H54 (cell line): ENCODE data around the gene AMPD3.

ENCODE experiments used
- DNase-seq: peaks from one replicate; pipeline ENCODE4 v3.0.0; 2011; ENCODE audit warnings: low spot score, mixed read lengths; ENCODE audit not compliant: insufficient read length
- FAIRE-seq: peaks from 3 replicates; lab custom pipeline; 2011; peaks lifted over from hg19 to GRCh38; lab: Jason Lieb, UNC
- POLR2A ChIP-seq: IDR thresholded peaks from 2 replicates; pipeline ENCODE4 v1.6.1; 2011; ENCODE audit warnings: low read depth, mild to moderate bottlenecking, low read length

AMPD3 gene

DNA sequence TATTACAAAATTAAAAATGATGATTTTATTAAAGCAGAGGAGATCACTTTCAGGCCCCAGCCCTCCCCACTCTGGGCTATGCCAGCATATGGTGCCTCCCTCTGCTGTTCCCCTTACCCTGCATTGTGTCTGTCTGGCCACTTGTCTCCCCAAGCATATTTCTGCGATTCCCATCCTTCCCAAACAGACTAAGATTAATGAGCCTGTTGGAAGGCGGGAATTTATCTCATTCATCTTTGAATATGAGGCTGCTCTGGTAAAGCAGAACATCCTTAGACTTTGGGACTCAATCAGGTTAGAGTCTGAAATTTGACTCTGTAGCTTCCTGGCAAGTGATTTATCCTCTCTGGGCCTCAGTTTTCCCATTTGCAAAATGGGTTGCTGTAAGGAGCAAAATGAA, 25.7 kb downstream of the AMPD3 start:
- FAIRE-seq (no peak), DNase-seq (no peak)
- TF ChIP-seq POLR2A = no peak

- FAIRE-seq = no peak
- no peak for DNase-seq
These were observed 26.7 kb downstream of the AMPD3 start for GRCh38 chr11:10481560-10482349.

DNA sequence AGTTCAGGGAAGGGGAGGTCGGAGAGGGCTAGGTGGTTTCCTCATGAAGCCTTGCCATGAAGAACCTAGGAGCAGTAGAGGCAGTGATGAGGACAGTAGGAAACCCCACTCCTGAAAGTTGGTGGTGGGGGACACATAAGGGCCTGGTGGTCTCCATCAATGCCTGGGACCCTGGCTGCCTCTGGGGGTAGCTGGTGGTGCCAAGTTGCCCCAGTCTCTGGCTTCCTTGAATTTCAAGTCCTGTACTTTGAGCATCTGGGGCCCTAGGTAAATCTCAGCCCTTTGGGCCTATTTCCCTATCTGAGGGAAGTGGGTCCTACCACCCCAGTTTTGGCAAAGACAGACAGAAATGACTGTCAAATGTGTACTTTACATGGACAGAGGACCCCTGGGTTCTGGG, 28.1 kb downstream of the AMPD3 start:
- DNase-seq (no peak), FAIRE-seq (no peak)
- no peak for TF ChIP-seq POLR2A

More at GRCh38 chr11:10481560-10482349, 26.7 kb downstream of the AMPD3 start:
- TF ChIP-seq POLR2A = no peak

DNA sequence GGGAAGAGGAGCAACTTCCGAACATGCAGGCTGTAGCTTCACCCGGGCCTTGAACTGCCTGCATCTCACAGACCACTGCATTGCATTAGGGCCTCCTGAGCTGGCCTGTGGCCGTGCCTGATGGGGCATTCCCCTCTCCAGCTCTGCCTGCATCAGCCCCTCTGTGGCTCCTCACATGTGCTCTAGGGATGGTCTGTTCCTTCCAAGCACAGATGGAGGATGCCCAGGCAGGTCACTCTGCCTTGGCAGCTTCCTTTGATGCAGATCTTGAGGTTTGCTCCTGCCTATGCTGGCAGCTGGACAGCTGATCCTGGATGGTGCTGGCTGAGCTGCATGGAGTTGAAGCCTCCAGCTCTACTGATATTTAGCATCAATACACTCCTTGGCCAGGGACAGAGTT, 28.5 kb downstream of the AMPD3 start:
- no peak for FAIRE-seq
- no peak for DNase-seq
- TF ChIP-seq POLR2A = no peak

DNA sequence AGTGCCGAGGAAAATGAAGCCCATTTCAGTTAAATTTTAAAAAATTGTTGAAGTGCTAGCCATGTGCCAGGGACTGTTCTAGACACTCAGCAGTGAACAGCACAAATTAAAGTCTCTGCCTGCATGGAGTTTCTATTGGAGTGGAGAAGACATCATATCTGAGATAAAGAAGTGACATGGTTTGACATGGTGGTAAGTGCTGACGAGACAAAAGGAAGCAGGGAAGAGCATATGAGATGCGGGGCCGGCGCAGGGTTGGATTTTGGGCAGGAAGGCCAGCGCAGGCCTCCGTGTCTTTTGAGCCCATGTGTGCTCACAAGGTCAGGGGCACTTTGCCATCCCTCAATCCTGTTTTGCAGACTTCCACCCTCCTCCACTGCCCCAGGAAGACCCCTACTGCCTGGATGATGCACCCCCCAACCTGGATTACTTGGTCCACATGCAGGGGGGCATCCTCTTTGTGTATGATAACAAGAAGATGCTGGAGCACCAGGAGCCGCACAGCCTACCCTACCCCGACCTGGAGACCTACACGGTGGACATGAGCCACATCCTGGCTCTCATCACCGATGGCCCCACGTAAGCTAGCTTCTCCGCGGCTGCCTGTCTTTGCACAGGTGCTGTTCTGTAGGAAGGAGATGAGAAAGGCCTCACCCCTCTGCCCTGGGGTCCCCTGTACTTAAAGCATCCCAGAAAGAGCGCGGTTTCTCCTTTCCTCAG, 29.6 kb downstream of the AMPD3 start:
- TF ChIP-seq POLR2A = no peak
- DNase-seq (no peak), FAIRE-seq (no peak)

GRCh38 chr11:10485646-10486045, 30.6 kb downstream of the AMPD3 start:
- no peak for DNase-seq
- no peak for TF ChIP-seq POLR2A

GRCh38 chr11:10486161-10486840, 31.2 kb downstream of the AMPD3 start:
- DNase-seq (no peak), FAIRE-seq (no peak)
- TF ChIP-seq POLR2A = no peak

More at GRCh38 chr11:10485646-10486045, 30.6 kb downstream of the AMPD3 start:
- no peak for FAIRE-seq

DNA sequence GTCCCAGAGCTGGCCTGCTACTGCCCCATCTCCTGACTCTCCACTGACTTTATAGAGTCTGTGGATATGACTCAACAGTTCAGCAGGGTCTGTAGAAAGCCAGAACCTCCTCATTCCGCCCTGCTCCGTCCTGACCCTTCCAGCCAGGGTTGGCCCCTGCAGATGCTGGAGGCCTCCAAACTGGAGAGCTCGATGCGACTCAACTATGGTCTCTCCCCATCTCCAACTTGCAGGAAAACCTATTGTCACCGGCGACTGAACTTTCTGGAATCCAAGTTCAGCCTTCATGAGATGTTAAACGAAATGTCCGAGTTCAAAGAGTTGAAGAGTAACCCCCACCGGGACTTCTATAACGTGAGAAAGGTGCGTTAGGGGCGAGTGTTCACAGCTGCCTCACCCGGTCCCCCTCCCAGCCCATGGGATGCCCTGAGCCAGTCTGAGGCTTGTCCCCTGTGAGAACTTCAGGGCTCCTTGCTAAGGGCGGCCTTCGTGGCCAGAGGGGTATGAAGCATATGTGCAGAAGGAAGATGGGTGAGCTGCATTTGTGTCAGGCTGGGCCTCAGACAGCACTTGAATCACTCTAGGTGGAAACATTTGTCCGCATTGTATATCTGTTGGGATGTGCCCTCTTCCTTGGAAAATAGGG, 32.1 kb downstream of the AMPD3 start:
- DNase-seq = no peak
- TF ChIP-seq POLR2A = no peak

DNA sequence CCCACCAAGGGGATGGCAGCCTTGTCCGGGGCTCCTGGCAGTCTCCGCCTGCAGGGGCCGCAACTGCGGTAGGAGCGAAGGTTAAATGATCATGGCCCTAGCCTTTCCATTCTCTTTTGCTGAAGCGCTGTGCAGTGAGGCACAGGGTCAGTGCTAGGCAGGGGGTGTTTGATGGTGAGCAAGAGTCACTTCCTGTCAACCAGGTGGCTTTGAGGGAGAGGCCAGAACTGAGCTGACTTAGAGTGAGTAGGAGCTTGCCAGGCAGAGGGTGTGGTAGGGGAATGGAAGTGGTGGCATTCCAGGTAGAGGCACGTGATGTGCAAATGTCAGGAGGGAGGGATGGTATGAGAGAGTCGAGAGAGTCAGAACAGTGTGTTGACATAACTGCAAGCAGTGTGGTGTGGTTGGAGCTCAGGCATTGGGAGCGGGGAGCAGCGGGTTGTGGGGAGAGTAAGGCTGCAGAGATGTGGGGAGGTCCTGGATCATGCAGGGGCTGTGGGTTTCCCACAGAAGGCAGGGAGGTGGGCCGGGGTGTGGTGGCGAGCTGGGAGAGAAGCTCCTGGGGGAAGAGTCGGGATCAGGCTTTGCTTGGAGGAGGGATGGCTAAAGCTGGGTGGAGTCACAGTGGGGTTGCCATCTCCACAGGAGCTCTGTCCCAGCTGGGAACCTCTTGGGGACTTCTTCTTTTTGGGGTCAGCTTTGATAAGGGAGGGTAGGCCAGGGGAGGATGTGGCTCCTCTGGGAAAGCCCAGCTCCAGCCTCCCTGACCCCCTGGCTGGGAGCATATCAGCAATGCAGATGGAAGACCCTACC, 33.3 kb downstream of the AMPD3 start:
- FAIRE-seq = no peak
- TF ChIP-seq POLR2A = no peak
- DNase-seq = peak; percentile 50

More for the DNA sequence above, 32.1 kb downstream of the AMPD3 start:
- FAIRE-seq = no peak

DNA sequence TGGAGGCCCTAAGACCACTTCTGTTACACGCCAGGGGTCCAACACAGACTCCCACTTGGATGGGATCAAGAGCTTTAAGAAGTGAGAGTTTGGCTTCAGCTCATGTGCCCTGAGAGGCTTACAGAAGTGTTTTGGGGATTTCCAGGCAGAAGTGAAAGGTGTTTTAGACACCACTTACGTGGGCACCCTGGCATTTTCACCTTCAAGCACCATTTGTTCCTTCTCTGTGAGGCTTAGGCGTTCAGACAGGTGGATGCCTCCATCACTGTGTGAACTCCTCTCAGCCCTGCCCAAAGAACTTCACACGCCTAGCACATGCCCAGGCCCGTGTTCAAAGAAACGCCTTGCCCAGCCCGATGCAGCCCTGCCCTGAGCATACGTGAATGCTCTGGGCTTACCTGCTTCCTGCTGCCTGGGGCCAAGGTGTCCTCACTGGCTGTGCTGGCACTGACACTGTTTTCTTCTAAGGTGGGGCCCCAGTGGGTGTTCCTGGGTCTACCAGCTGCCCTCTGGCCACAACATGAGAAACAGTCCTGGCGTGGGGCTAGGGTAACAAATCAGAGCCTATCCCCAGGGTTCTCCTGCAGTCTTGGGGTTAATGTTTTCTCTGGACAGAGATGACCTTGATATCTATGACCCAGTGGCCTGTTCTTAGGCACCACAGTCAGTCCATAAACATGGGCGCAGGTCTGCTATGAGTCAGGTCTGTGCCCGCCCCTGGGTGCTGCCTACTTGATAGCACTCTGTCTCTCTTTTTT, 34.0 kb downstream of the AMPD3 start:
- no peak for FAIRE-seq

GRCh38 chr11:10490032-10490397, 35.0 kb downstream of the AMPD3 start:
- no peak for DNase-seq
- FAIRE-seq = no peak
- no peak for TF ChIP-seq POLR2A

More for the DNA sequence above, 34.0 kb downstream of the AMPD3 start:
- TF ChIP-seq POLR2A = no peak
- DNase-seq = no peak
